HL-60 (cell line): ENCODE results near the gene RAI1.

Experiments
- CTCF ChIP-seq: IDR thresholded peaks from one replicate; pipeline ENCODE4 v1.5.1; 2011; ENCODE audit warnings: low read length, control low read depth, inconsistent platforms; ENCODE audit not compliant: insufficient read depth
- GABPA ChIP-seq: IDR thresholded peaks from 2 replicates; pipeline ENCODE4 v1.6.1; 2012; ENCODE audit warnings: low read depth

GRCh38 chr17:17818088-17818526, 136.8 kb downstream of the RAI1 start:
- no peak for TF ChIP-seq CTCF
- TF ChIP-seq GABPA = no peak
